Measurements from ENCODE around the gene CYP4A11.
"Not testable (repeated sequence)": the region's sequence is repeated elsewhere in the genome, so short reads cannot be mapped to it uniquely, and the experiment has no call there.

CYP4A11 gene

GRCh38 chr1:46910790-46911189 lies 30.5 kb downstream of the CYP4A11 start:
- no peak for DNase-seq

DNA sequence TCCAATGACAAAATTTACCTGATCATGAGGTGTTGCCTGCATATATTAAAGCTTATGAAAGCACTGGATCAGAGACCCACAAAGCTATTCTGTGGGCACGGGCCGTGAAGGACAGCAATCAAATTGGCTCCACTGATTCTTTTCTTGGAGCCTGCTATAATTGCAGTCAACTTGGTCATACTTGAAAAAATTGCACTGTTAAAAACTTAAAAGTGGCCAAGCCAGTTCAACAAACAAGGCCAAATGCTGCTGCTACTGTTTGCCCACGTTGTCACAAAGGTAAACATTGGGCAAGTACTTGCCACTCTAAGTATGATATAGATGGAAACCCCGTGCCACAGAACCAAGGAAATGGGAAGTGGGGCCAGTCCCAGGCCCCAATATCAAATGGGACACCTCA lies 37.8 kb downstream of the CYP4A11 start:
- DNase-seq = no peak

GRCh38 chr1:46900401-46900800 lies 40.9 kb downstream of the CYP4A11 start:
- DNase-seq = no peak

DNA sequence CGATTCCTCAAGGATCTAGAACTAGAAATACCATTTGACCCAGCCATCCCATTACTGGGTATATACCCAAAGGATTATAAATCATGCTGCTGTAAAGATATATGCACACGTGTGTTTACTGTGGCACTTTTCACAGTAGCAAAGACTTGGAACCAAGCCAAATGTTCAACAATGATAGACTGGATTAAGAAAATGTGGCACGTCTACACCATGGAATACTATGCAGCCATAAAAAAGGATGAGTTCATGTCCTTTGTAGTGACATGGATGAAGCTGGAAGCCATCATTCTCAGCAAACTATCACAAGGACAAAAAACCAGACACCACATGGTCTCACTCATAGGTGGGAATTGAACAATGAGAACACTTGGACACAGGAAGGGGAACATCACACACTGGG lies 59.6 kb downstream of the CYP4A11 start:
- not testable (repeated sequence) for DNase-seq

All from stimulated activated CD8-positive, alpha-beta memory T cell treated with anti-CD3 and anti-CD28 coated beads, Interleukin-4, amount 100 ng/mL, for 48 hours (primary cell).